ENCODE data around the gene TNIP2.
"Not testable (repeated sequence)": the region's sequence is repeated elsewhere in the genome, so short reads cannot be mapped to it uniquely, and the experiment has no call there.

TNIP2 gene

GRCh38 chr4:2744576-2745270 lies 11.4 kb downstream of the TNIP2 start:
- DNase-seq: no peak
- intact Hi-C loops (cut with DNase I; ENCODE audit: low total_unique reads): no loop called here
- TF ChIP-seq CTCF (IDR thresholded peaks at IDR 0.05): no peak
- Histone ChIP-seq H3K9me3 (no peaks in the 10 kb centered on the region), H3K27ac (no peak overlapping the region), H3K4me1 (peaks cover 6 to 30% (median 12%) of the 10 kb centered on the region in 4 donors), H3K27me3 (no peaks in the 10 kb centered on the region), H3K4me3 (no peak overlapping the region), H3K36me3 (peaks cover 30 to 71% (median 51%) of the 10 kb centered on the region in 3 donors)

DNA sequence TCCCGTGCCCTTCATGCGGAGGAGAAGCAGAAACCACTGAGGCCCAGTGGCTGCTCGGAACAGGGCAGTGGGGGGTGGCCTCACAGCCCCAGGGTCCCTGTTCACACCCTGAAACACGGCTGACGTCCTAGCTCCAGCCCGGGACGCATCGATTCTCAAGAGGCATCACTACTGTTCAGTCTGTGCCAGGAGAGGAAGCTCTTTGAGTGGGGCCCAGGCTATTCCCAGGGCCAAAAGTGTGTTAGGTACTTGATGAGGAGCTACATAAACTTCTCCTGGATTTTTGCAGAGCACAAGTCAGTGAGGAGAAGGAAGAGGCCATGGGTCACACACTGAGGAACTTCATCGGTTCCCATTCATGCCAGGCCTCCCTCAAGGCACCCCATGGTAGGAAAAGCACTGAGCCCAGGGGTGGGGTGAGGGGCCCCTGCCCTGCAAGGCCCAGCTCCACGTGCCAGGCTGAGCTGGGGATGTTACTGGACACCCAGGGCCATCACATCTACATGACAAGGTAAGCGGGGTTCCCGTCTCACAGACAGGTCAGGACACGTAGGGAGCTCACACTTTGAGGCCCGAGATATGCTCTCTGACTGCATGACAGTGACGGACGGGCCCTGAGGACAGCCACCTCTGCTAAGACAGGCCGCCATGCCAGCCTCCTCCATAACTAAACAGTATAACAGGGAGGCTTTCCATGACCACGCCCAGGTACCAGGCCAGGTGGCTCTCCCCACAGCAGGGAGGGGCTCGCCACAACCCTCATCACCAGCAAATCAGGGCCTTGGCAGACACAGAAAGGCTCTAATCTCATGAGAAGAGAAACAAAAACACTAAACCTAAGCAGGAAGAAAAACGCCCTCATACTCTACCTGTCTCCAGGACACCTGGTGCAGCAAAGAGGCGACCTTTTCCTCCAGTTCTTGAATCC lies 12.4 kb downstream of the TNIP2 start:
- Histone ChIP-seq H3K27ac (no peak overlapping the region), H3K27me3 (no peaks in the 10 kb centered on the region), H3K4me3 (no peak overlapping the region), H3K4me1 (peaks cover 6 to 30% (median 12%) of the 10 kb centered on the region in 4 donors), H3K9me3 (no peaks in the 10 kb centered on the region), H3K36me3 (peaks cover 30 to 71% (median 51%) of the 10 kb centered on the region in 3 donors)
- intact Hi-C loops (cut with DNase I; ENCODE audit: low total_unique reads): no loop called here
- no peak for TF ChIP-seq CTCF (IDR thresholded peaks at IDR 0.05)
- DNase-seq: no peak

GRCh38 chr4:2742823-2743517 lies 13.2 kb downstream of the TNIP2 start:
- Histone ChIP-seq H3K27ac (peak overlapping the region in 1 of 2 donors; percentile 16), H3K4me1 (peaks cover 6 to 30% (median 12%) of the 10 kb centered on the region in 4 donors), H3K27me3 (no peaks in the 10 kb centered on the region), H3K36me3 (peaks cover 30 to 70% (median 51%) of the 10 kb centered on the region in 3 donors), H3K9me3 (no peaks in the 10 kb centered on the region), H3K4me3 (no peak overlapping the region)
- no peak for DNase-seq
- no peak for TF ChIP-seq CTCF (IDR thresholded peaks at IDR 0.05)
- intact Hi-C loops (cut with DNase I; ENCODE audit: low total_unique reads): no loop called here

- Histone ChIP-seq H3K36me3 (peaks cover 25 to 63% (median 44%) of the 10 kb centered on the region in 3 donors), H3K27ac (peak overlapping the region; percentile 60 to 67), H3K4me1 (peaks cover 6 to 29% (median 12%) of the 10 kb centered on the region in 4 donors), H3K4me3 (no peak overlapping the region), H3K9me3 (no peaks in the 10 kb centered on the region), H3K27me3 (no peaks in the 10 kb centered on the region)
- no peak for DNase-seq
- intact Hi-C loops (cut with DNase I; ENCODE audit: low total_unique reads): no loop called here
- no peak for TF ChIP-seq CTCF (IDR thresholded peaks at IDR 0.05)
These were observed 13.9 kb downstream of the TNIP2 start for GRCh38 chr4:2742081-2742822.

DNA sequence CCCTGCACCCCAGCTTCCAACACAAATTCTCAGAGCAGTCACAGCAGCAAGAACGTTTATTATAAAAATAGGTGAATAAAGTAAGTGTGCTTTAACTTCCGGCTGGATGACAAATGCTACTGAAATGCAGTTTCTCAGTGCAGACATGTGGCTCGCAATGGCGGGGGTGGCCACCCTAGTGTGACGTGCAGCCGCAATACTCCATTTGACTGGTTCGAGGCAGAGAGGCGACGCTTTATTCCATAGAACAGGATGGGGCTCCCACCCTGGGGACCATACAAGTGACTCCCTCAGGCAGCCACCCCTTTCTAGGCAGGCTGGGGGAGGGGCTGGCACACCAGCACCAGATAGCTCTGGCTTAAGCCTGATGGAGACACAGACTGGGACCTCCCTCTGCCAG lies 14.5 kb downstream of the TNIP2 start:
- Histone ChIP-seq H3K36me3 (peaks cover 20 to 56% (median 38%) of the 10 kb centered on the region in 3 donors), H3K4me1 (peaks cover 5 to 22% (median 7%) of the 10 kb centered on the region in 4 donors), H3K27ac (peak overlapping the region; percentile 60 to 67), H3K4me3 (no peak overlapping the region), H3K27me3 (no peaks in the 10 kb centered on the region), H3K9me3 (no peaks in the 10 kb centered on the region)
- TF ChIP-seq CTCF (IDR thresholded peaks at IDR 0.05): no peak
- DNase-seq: no peak
- intact Hi-C loops (cut with DNase I; ENCODE audit: low total_unique reads): no loop called here

- intact Hi-C loops (cut with DNase I; ENCODE audit: low total_unique reads); H3K4me3 ChIP-seq; DNase-seq; H3K27me3 ChIP-seq; H3K27ac ChIP-seq: not testable (repeated sequence)
- H3K36me3 ChIP-seq: peaks cover 6 to 29% (median 11%) of the 10 kb centered on the region in 3 donors
- peaks cover 0 to 12% (median 0%) of the 10 kb centered on the region in 4 donors for H3K4me1 ChIP-seq
- H3K9me3 ChIP-seq: peaks cover 0 to 10% (median 0%) of the 10 kb centered on the region in 3 donors
These were observed 17.8 kb downstream of the TNIP2 start for GRCh38 chr4:2738296-2738695.

Measured in tibial artery (tissue), 4 donors.